HG03469 (cell line): ENCODE data around the gene SYCN.
"Not testable (repeated sequence)": the region's sequence is repeated elsewhere in the genome, so short reads cannot be mapped to it uniquely, and the experiment has no call there.

Source experiments
- ATAC-seq: cut with Tn5 transposase; IDR thresholded peaks from one replicate; pipeline ENCODE4 v1.9.1; 2021; ENCODE audit warnings: mild to moderate bottlenecking, moderate library complexity, moderate number of reproducible peaks; ENCODE audit not compliant: unreplicated experiment

The SYCN gene

DNA sequence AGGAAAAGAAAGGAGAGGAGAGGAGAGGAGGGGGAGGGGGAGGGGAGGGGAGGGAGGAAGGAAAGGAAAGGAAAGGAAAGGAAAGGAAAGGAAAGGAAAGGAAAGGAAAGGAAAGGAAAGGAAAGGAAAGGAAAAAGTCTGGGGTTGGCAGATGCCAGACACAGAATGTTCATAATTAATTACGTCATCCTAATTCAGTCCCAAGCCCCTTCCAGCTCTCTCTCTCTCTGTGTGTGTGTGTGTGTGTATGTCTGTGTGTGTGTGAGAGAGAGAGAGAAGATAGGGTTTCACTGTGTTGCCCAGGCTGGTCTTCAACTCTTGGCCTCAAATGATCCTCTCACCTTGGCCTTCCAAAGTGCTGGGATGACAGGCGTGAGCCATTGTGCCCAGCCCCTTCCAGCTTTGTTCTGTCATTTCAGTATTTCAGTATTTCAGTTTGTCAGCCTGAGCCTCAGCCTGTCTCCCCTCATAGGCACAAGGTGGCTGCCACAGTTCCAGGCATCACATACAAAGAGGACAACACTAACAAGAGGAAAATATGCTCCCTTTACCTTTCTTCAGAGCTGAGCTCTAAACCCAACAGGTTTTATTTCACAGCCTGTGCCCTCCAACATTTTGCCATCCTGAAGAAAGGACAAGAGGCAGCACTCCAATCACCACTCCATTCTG is 26.2 kb upstream of the SYCN start:
- ATAC-seq, result no peak

- no peak for ATAC-seq
Observed at GRCh38 chr19:39224910-39225309, 20.8 kb upstream of the SYCN start.

DNA sequence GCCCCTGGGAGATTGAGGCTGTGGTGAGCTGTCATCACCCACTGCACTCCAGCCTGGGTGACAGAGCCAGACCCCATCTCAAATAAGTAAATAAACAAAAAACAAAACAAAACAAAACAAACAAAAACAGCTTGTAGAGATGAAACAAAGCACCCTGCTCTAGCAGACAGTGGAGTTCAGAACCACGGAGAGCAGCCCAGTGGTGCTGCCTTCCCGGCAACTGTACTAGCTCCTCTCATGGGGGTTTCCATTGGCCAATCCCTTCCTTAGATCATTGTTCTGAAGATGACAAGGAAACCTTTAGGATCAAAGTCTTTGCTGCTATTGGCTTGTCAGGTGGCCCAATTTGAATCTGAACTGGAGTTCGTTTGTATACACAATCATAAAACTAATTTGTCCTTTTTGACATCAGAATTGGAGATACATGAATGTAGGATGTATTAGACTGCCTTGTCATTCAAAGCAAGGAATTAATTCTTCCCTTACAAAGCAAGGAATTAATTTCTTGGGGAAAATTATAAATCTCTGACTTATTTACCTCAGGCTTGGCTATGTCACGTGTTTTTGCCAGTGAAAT is 19.7 kb upstream of the SYCN start:
- ATAC-seq, result no peak

GRCh38 chr19:39219108-39219507 is 15.0 kb upstream of the SYCN start:
- not testable (repeated sequence) for ATAC-seq

DNA sequence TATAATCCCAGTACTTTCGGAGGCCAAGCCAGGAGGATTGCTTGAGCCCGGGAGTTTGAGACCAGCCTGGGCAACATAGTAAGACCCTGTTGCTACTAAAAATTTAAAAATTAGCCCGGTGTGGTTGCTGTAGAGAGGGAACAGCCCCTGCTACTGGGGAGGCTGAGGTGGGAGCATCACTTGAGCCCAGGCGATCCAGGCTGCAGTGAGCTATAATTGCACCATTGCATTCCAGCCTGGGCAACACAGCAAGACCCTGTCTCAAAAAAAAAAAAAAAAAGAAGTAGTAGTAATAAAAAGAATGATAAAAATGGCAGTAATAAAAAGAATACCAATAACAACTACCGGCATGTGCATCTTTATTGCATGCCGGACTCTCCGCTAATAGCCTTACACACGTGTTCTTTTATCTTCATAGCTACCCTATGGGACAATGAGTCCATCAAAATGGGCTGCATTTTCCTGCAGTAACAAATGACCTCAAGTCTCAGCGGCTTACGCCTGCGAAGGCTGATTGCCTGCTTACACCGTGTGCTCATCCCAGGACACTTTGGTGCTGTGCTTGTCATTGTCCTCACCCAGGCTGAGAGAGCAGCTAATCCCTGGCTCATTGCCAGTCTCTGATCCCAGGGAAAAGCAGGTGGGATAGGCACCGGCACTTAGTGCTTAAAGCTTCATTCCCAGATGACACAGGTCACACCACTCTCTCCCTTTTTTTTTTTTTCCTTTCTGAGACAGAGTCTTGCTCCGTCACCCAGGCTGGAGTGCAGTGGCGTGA is 14.4 kb upstream of the SYCN start:
- no peak for ATAC-seq

DNA sequence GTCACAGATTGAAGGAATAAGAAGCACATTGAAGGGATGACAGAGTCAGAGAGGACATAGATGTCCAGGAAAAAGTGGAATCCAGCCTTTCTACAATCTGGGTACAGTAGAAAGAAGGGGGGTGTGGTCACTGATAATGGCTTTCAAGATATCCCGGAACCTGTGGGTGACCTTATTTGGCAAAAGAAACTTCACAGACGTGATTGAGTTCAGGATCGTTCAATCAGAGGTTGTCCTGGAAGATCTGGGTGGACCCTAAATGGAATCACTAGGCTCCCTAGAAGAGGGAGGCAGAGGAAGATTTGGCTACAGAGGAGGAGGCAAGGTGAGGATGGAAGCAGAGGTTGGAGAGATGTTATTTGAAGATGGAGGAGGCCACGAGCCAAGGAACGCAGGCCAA is 13.0 kb upstream of the SYCN start:
- no peak for ATAC-seq

- ATAC-seq, result not testable (repeated sequence)
Observed at GRCh38 chr19:39215323-39215722, 11.3 kb upstream of the SYCN start.

- ATAC-seq, result no peak
Observed at GRCh38 chr19:39212375-39212742, 8.3 kb upstream of the SYCN start.

DNA sequence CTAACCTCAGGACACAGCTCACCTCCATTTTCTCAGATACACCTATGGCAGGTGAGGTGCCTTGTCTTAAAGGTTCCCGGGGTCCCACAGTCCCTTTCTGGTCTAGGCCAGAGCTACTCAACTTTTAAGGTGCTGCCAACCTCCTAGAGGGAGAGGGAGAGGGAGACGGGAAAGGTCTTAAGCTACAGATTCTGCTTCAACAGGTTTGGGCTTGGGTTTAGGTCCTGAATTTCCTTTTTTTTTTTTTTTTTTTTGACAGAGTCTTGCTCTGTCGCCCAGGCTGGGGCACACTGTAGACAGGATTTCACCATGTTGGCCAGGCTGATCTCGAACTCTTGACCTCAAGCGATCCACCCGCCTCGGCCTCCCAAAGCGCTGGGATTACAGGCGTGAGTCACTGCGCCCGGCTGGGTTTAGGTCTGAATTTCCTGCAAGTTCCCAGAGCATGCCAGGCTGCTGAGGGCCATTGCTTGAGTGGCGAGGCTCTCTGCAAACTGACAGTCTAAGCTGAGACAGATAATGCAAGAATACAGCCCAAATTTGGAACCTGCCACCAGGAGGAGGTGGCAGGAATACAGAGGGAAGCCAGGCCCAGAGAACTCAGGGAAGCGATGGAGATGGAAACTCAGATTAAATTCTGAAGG is 7.8 kb upstream of the SYCN start:
- no peak for ATAC-seq

DNA sequence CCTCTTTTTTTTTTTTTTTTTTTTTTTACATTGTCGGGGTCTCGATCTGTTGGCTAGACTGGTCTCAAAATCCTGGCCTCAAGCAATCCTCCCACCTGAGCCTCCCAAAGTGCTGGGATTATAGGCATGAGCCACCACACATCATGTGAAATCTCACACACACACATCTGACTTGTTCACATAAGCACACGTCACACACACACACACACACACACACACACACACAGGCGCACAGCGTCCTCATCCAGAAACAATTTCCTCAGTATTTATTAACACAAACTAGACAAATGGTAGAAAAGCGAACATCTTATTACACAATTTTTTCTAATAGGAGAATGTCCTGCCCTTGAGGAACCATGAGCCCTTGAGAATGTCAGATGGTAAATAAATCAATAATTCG is 5.1 kb upstream of the SYCN start:
- ATAC-seq, result no peak

DNA sequence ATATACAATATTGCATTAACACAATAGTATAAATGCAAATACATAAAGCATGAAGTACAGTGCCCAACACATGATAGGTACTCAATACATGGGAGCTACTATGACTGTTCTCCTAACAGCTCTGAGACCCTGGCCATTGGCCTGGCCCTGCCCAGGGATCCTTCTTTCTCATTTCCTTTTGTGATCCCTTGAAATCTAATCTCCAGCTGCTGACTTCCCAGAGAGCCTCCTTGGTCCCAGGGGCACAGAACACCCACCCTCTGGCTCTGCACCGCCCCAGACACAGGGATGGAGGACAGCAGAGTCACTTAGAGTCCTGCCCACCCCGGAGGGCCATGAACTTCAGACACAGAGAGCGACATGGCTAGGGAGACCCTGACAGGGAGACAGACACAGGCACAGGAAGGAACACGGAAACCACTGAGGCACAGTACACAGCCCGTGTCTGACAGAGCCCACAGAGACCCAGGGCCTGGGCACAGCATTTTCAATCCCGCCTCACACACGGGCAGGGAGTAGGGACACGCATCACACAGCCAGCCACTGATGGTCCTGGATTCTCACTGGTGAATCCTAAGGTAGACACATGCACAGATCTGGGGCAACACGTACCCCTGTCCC is 4.2 kb upstream of the SYCN start:
- ATAC-seq, result no peak

GRCh38 chr19:39207293-39207836 is 3.3 kb upstream of the SYCN start:
- ATAC-seq, result no peak

- ATAC-seq, result no peak
Observed at GRCh38 chr19:39206122-39206521, 2.1 kb upstream of the SYCN start.

DNA sequence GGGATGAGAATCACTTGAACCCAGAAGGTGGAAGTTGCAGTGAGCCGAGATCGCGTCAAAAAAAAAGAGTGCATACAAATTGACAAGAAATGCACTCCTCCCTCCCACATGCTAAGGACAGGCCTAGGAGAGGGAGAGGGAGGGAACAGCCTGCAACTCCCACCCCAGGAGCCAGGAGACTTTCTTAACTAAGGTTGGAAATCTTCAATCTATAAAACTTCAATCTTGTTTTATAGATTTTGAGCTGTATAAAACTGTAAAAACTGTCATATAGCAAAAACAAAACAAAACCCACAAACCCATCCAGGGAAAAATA is 1.3 kb upstream of the SYCN start:
- ATAC-seq, result no peak

GRCh38 chr19:39202998-39203355 is 1.1 kb downstream of the SYCN start:
- ATAC-seq, result no peak

DNA sequence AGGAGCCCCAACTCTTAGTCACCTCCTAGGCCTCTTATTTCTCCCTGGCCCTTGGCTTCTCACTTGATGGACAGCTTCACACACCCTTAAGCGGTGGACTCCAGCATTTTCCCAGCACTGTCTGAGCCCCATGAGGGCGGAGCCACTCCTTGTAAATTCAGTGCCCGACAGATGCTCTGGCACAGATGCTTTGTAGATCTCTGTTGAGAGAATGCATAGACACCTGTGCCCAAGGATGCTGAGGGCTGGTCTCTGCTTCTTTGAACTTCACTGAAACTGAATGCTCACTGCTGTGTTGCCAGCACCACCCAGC is 3.3 kb downstream of the SYCN start:
- ATAC-seq, result no peak

- no peak for ATAC-seq
Observed at GRCh38 chr19:39200066-39200802, 3.8 kb downstream of the SYCN start.

DNA sequence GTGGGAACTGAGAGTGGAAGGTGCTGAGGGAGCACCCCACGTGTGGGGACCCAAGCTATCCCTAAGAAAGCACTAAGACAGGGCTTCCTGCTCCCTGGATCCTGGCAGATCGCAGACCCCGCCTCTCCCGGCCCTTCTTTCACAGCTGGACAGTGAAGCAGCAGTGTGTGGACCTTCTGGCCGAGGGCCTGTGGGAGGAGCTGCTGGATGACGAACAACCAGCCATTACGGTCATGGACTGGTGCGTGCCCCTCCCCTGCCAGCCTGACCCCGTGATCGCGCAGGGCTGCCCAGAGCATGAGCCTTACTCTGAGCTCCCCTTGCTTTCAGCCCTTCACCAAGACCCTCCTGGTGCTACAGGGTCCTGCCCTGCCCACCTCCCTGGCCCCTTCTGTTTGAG is 5.0 kb downstream of the SYCN start:
- ATAC-seq, result no peak

GRCh38 chr19:39197808-39198207 is 6.3 kb downstream of the SYCN start:
- no peak for ATAC-seq

- ATAC-seq, result no peak
Observed at GRCh38 chr19:39196860-39197562, 7.1 kb downstream of the SYCN start, which contains the start of gene NCCRP1. TSS of gene NCCRP1 (plus strand) at chr19:39196964. CDS start at chr19:39196983, 19 bp downstream.
